GM10266 (cell line): Measurements from ENCODE around the gene FGF5.
"Not testable (repeated sequence)": the region's sequence is repeated elsewhere in the genome, so short reads cannot be mapped to it uniquely, and the experiment has no call there.

Experiments
- DNase-seq: peaks from one replicate; pipeline ENCODE4 v3.0.0; 2012; ENCODE audit errors: extremely low spot score
- CTCF ChIP-seq: IDR thresholded peaks from 2 replicates; pipeline ENCODE4 v1.5.1; 2012; ENCODE audit warnings: mild to moderate bottlenecking, low read depth; ENCODE audit not compliant: control insufficient read depth, insufficient read depth; ENCODE audit errors: missing control alignments

The FGF5 gene

GRCh38 chr4:80268936-80269335 lies 2.5 kb downstream of the FGF5 start:
- TF ChIP-seq CTCF = no peak
- no peak for DNase-seq

GRCh38 chr4:80270321-80270720 lies 3.9 kb downstream of the FGF5 start:
- no peak for TF ChIP-seq CTCF
- no peak for DNase-seq

- DNase-seq = no peak
- TF ChIP-seq CTCF = no peak
These were observed 4.4 kb downstream of the FGF5 start for GRCh38 chr4:80270868-80271267.

- DNase-seq = no peak
- TF ChIP-seq CTCF = no peak
These were observed 5.3 kb downstream of the FGF5 start for GRCh38 chr4:80271801-80272200.

- no peak for TF ChIP-seq CTCF
- no peak for DNase-seq
These were observed 10.5 kb downstream of the FGF5 start for GRCh38 chr4:80276931-80277330.

- TF ChIP-seq CTCF = no peak
- DNase-seq = no peak
These were observed 13.3 kb downstream of the FGF5 start for GRCh38 chr4:80279751-80280150.

- DNase-seq = no peak
These were observed 20.0 kb downstream of the FGF5 start for GRCh38 chr4:80286451-80286850.

GRCh38 chr4:80290665-80291064 lies 24.2 kb downstream of the FGF5 start:
- not testable (repeated sequence) for DNase-seq

More at GRCh38 chr4:80286451-80286850, 20.0 kb downstream of the FGF5 start:
- TF ChIP-seq CTCF = no peak
